HepG2 (cell line): ENCODE data around the gene TAF1A.

Experiments used
- AHR ChIP-seq: IDR thresholded peaks from 2 replicates; pipeline ENCODE4 v1.6.1; 2018; ENCODE audit warnings: missing genetic modification reagents, missing compliant biosample characterization
- HMG20B ChIP-seq: conservative IDR thresholded peaks from 2 replicates; pipeline ENCODE4 v1.6.1; 2016; ENCODE audit warnings: missing genetic modification reagents, missing compliant biosample characterization
- POLR2A ChIP-seq, 2 experiments: IDR thresholded peaks; 2 replicates each; pipeline ENCODE4 v1.6.1; 2011; ENCODE audit warnings: low read depth in 2 of 2, low read length in 2 of 2, mild to moderate bottlenecking in 1 of 2, moderate library complexity in 1 of 2; ENCODE audit not compliant: insufficient read depth in 1 of 2
- ZSCAN20 ChIP-seq: sonication (generic); formaldehyde crosslinking; IDR thresholded peaks from 2 replicates; pipeline ENCODE4 v1.4.0; 2020; ENCODE audit warnings: missing genetic modification reagents, mild to moderate bottlenecking, borderline replicate concordance
- TF ChIP-seq, protein P1 (sequence below): IDR thresholded peaks from 2 replicates; pipeline ENCODE4 v1.4.0; 2020; ENCODE audit warnings: mild to moderate bottlenecking, missing genetic modification reagents
- TF ChIP-seq, protein P2 (sequence below), 2 experiments: IDR thresholded peaks; 2 replicates each; pipeline ENCODE4 v1.6.1; 2011 to 2012; ENCODE audit warnings: low read length in 2 of 2, borderline replicate concordance in 1 of 2, low read depth in 1 of 2, mild to moderate bottlenecking in 1 of 2, moderate library complexity in 1 of 2

DNA sequence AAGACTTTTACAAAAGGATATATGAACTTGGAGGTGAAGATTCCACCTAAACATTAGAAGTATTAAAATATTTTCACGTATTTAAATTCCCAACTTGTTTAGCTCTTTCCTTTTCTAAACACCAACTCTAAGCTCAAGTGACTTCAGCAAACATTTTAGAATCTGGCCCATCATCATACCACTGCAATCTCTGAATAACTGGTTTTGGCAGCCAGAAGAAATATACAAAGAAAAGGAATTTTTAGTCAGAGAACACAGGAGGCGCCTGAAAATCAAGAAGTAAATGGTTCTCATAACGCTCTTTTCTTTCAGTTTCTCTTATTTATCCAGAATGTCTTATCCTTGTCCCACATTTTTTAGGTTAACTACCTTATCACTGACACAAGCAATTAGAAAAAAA is 10.4 kb downstream of the TAF1A start:
- TF ChIP-seq, protein P1, sequence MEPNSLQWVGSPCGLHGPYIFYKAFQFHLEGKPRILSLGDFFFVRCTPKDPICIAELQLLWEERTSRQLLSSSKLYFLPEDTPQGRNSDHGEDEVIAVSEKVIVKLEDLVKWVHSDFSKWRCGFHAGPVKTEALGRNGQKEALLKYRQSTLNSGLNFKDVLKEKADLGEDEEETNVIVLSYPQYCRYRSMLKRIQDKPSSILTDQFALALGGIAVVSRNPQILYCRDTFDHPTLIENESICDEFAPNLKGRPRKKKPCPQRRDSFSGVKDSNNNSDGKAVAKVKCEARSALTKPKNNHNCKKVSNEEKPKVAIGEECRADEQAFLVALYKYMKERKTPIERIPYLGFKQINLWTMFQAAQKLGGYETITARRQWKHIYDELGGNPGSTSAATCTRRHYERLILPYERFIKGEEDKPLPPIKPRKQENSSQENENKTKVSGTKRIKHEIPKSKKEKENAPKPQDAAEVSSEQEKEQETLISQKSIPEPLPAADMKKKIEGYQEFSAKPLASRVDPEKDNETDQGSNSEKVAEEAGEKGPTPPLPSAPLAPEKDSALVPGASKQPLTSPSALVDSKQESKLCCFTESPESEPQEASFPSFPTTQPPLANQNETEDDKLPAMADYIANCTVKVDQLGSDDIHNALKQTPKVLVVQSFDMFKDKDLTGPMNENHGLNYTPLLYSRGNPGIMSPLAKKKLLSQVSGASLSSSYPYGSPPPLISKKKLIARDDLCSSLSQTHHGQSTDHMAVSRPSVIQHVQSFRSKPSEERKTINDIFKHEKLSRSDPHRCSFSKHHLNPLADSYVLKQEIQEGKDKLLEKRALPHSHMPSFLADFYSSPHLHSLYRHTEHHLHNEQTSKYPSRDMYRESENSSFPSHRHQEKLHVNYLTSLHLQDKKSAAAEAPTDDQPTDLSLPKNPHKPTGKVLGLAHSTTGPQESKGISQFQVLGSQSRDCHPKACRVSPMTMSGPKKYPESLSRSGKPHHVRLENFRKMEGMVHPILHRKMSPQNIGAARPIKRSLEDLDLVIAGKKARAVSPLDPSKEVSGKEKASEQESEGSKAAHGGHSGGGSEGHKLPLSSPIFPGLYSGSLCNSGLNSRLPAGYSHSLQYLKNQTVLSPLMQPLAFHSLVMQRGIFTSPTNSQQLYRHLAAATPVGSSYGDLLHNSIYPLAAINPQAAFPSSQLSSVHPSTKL (CRISPR knock-in tag), result no peak
- TF ChIP-seq, protein P2, sequence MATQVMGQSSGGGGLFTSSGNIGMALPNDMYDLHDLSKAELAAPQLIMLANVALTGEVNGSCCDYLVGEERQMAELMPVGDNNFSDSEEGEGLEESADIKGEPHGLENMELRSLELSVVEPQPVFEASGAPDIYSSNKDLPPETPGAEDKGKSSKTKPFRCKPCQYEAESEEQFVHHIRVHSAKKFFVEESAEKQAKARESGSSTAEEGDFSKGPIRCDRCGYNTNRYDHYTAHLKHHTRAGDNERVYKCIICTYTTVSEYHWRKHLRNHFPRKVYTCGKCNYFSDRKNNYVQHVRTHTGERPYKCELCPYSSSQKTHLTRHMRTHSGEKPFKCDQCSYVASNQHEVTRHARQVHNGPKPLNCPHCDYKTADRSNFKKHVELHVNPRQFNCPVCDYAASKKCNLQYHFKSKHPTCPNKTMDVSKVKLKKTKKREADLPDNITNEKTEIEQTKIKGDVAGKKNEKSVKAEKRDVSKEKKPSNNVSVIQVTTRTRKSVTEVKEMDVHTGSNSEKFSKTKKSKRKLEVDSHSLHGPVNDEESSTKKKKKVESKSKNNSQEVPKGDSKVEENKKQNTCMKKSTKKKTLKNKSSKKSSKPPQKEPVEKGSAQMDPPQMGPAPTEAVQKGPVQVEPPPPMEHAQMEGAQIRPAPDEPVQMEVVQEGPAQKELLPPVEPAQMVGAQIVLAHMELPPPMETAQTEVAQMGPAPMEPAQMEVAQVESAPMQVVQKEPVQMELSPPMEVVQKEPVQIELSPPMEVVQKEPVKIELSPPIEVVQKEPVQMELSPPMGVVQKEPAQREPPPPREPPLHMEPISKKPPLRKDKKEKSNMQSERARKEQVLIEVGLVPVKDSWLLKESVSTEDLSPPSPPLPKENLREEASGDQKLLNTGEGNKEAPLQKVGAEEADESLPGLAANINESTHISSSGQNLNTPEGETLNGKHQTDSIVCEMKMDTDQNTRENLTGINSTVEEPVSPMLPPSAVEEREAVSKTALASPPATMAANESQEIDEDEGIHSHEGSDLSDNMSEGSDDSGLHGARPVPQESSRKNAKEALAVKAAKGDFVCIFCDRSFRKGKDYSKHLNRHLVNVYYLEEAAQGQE (IDR thresholded peaks at IDR 0.05; ENCODE audit: borderline replicate concordance in 1 of 2, low read depth in 1 of 2, low read length in 2 of 2), result no peak
- TF ChIP-seq AHR (CRISPR knock-in tag) (no peak), POLR2A (IDR thresholded peaks at IDR 0.05; ENCODE audit: insufficient read depth in 1 of 2, low read depth in 2 of 2, low read length in 2 of 2) (no peak), ZSCAN20 (no peak), HMG20B (CRISPR knock-in tag) (no peak)
